GM19328 (cell line): ENCODE data around the gene RGPD4.
"Not testable (repeated sequence)": the region's sequence is repeated elsewhere in the genome, so short reads cannot be mapped to it uniquely, and the experiment has no call there.

Source experiments
- ATAC-seq: cut with Tn5 transposase; IDR thresholded peaks from one replicate; pipeline ENCODE4 v1.9.1; 2021; ENCODE audit warnings: mild to moderate bottlenecking, moderate library complexity; ENCODE audit not compliant: unreplicated experiment

Gene RGPD4

GRCh38 chr2:107826749-107827148 is at the start of gene RGPD4:
RGPD4 (plus strand) TSS chr2:107826892; CDS start chr2:107827014, 122 bp downstream.
- ATAC-seq = not testable (repeated sequence)

DNA sequence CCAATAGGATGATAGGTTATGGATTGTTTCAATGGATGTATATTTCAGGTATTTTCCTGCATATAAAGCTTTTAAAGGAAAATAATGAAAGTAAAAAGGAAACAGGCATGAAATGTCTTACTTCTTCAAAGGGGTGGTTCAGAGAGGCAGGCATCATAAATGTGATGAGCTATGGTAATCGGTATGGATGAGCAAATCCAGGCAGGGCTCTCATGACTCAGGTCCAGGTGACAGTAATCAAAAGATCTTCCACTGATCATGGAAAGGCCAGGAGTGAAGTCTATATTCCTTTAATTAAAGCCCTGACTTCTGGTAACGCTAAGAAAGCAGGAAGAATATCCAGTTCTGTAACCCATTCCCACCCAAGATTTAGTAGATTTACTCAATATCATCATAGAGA is 48.7 kb upstream of the RGPD4 start:
- ATAC-seq = no peak

- no peak for ATAC-seq
Measured at GRCh38 chr2:107785756-107786155, 40.9 kb upstream of the RGPD4 start.

DNA sequence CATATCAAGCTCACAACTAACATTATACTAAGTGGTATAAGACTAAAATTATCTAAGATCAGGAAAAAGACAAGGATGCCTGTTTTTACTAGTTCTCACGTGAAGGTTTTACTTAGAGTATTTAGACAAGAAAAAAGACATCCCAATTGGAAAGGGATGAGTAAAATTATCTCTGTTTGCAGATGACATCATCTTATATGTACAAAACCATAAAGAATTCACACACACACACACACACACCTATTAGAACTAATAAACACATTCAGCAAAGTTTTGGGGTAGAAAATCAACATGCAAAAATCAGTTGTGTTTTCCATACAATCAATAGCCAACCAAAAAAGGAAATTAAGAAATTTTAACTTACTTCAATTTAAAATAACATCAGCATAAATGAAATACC is 35.9 kb upstream of the RGPD4 start:
- no peak for ATAC-seq

- no peak for ATAC-seq
Measured at GRCh38 chr2:107801498-107801897, 25.2 kb upstream of the RGPD4 start.

DNA sequence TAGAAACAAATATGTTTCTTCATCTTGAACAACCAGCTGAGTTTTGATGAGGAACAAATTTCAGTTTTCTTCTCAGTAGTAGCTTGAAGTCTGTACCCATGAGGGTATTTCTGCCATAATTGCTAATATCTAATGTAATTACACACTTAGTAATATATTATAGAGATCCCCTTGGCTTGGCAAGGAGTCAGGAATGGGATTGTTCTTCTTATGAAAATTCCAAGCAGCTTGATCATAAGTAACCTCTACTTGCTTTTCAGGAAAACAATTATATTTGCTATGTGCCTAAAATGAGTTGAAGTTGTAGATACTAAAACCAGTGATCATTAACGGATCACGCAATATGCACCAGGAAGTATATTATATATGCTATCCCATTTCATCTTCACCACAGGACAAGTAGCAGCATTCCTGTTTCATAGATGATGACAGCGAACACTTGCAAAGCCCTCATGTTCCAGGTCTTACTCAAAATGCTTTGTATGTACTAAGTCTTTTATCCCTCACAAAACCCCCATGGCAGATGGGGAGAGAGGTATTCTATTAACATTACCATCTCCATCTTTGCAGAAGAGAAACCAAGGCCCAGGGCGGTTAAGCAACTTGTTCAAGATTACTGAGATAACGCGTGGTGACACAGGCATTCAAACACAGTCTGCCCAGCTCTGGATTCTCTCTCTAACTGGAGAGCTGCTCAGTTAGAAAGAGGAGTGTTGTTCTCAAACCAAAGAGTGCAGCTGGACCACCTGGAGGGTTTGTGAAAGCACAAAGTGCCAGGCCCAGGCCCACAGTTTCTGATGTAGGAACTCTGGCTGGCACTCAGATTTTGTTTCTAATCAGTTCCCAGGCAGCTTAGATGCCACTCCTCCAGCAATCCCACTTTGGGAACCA is 21.8 kb upstream of the RGPD4 start:
- ATAC-seq = no peak

- no peak for ATAC-seq
Measured at GRCh38 chr2:107806901-107807300, 19.8 kb upstream of the RGPD4 start.

GRCh38 chr2:107807988-107808387 is 18.7 kb upstream of the RGPD4 start:
- ATAC-seq = no peak

- ATAC-seq = no peak
Measured at GRCh38 chr2:107808959-107809358, 17.7 kb upstream of the RGPD4 start.

DNA sequence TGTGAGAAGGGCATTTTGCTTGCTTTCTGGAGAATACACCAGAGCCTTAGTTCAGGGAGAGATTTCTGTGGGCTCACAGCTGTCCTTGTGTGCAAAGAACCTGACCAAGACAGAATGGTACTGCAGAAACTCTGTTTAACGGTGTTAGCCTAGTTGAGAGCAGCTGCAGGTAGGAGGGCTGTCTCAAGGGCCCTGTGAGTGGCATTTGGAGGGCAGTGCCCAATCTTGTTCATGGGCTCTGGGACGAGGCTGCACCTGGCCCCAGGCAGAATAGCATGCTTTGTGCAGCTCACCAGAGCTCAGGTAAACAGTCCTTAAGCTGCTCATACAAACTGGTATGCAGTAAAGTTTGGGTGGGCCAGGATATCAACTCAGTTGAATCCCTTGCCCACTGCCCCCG is 16.9 kb upstream of the RGPD4 start:
- ATAC-seq = no peak

DNA sequence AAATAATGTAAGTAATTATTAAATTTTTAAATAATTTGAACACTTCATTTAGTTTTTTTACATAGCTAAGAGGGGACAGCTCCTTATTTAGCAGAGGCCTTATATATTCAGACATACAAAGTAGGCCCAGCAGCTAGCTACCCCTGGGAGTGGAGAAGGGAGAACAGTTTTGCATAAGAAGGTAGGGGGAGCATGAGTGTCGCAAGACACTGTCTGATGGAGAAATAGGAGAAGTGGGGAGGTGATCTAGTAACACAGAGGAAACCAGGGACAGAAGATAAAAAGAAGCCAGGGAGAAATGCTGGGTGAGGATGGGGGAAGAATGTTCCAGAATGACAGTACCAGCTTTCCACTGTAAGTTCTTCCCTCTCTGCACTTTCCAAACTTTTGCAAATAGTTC is 16.0 kb upstream of the RGPD4 start:
- ATAC-seq = no peak

DNA sequence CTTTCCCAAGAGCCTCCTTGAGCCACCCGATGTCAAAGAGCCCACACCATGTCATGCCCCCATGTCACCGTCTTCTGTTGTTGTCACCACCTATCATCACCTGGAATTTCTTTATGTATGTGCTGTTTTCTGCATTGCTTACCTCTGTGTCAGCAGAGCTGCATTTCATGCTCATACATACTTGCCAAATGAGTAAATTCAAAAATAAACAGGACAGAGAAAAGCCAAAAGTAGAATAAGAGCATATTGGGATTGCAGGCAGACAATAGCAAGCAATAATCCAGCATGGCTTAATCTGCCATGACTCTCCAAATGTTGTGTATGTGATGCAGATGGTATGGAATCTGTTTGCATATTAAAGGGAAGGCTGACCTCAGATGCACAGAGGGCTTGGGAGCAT is 15.3 kb upstream of the RGPD4 start:
- ATAC-seq = no peak

- no peak for ATAC-seq
Measured at GRCh38 chr2:107812006-107812405, 14.7 kb upstream of the RGPD4 start.

DNA sequence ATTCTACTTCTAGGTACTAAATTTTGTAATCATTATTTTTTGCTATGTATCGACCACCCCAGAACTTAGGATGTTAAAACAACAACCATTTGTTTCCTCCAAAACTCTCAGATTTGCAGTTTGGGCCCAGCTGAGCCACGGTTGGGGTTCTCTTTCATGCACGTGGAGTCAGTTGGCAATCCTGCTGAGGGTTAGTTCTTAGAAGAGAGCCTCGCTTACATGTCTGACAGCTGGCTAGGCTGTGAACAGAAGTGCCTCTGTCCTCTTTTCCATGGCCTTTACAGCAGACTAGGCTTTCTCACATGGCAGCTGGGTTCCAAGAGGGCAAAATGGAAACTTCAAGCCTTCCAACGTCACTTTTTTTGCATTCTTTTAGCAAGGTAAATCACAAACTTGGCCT is 9.3 kb upstream of the RGPD4 start:
- no peak for ATAC-seq

DNA sequence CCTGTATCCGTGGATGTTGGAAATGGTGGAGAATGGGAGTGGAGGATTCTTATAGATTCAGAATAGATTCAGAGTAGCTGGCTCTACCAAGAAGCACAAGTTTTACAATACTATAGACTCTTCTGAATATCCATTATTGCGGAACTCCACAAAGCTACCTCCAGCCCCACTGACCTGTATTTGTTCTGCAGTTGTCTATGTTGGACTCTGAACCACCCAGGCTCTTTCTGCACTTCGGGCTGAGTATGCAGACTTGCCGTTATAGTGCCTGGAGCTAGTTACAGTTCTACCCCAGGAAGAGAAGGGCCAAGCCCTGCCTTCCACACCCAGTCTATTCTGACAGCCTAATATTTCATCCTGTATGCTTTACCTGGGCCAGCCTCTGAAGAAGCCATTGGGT is 4.4 kb upstream of the RGPD4 start:
- no peak for ATAC-seq

DNA sequence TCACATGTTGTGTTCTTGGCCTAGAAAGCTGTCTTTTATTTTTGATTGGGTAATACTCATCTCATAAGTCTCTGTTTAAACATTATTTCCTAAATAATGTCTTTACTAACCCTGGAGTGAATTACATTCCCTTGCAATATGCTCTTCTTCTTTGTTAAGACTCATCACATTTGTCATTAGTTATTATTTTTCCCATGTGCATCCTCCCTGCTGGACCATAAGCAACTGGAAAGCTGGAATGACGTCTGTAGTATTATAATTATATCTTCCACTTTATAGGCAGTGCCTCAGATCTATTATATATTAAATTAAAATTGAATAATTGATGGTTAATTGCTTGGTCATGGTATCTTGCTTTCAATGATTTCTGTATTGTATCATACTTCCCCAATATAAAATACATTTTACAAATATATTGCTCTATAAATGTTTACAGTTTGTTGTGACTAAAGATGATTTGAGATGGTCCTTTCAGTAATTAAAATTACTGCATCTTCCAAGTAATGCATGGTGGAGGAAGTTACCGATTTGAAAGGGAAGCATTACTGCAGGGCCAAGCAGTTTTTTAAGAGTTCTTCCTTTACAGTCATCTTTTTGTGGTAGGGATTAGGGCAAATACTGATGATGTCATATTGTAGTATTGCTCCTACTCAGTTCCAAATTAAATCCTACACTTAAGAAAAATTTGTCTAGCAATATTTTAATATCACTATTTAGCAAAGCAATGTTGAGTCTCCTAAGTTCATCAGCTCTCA is 2.1 kb upstream of the RGPD4 start:
- ATAC-seq = no peak

DNA sequence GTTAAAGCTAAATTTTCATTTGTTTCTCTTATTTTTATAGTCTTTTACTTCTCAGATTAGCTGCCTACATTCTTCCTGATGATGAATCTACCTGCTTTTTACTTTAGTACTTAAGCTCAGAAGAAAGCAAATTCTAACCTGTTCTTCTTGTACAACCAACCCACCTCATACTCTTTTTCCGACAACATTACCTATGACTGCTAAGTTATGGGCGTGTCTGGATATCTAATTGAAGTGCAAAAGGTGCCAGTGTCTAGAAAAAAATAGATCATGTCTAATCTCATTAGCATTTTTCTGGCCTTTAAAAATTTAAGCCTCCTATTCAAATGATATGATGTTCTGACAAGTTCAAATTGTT is 1.5 kb upstream of the RGPD4 start:
- ATAC-seq = no peak

DNA sequence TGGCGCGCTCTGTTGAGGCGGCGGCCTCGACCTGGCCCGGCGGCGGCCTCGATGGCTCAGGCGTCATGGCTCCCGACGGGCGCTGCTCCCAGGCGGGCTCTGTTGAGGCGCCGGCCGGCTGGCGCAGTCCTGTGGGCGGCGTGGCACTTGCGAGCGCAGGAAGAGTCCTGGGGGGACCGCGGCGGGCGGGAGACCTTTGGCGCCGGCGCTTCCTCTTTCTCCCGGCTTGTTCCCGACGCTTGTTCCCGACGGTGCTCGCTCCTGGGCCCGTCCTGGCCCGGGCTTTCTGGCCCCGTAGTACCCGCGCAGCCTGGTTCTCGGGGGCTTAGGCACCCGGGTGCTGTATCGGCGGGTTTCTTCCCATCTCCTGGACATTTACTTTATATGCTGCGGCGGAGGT is 2.8 kb downstream of the RGPD4 start:
- ATAC-seq = not testable (repeated sequence)

DNA sequence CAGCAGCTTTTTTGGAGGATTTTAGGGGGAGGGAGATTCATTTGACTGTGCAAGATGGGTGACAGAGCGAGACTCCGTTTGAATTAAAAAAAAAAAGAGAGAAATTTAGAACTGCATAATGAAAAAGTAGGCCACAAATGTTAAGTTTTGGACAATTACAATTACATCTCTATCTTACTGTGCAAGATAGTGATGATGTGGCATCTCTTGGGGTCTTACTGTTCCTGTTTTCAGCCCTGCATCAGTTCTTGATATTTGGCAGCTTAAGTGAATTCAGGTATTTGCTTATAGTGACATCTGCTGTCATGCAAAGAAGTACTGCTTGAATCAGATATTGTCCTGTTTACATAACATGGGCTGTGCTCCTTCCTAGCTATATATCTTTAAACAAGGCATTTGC is 6.5 kb downstream of the RGPD4 start:
- not testable (repeated sequence) for ATAC-seq

- ATAC-seq = not testable (repeated sequence)
Measured at GRCh38 chr2:107833618-107834017, 6.9 kb downstream of the RGPD4 start.

DNA sequence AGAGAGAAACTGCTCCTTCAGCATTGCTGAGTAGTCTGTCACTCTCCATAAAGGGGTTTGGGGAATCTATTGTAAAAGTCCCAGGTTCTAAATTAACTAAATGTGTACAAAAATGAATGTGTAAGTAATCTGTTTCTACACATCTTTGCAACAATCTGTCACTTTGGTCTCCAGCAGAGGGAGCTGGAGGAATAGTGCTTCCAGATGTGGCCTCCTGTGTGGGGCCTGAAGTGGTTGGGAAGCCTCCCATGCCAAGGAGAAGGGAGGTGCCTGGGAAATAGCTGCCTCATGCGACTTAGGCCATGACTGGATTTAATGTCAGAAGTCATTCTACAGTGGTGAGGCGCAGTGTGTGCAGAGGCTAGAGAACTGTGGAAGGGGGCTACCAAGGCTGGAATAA is 89.4 kb downstream of the RGPD4 start:
- not testable (repeated sequence) for ATAC-seq

- not testable (repeated sequence) for ATAC-seq
Measured at GRCh38 chr2:107916696-107917370, 90.1 kb downstream of the RGPD4 start.
